H1 (cell line): ENCODE measurements around the gene RAMP3. TPM values are rescaled to one million over a fixed set of nuclear protein-coding genes. Genes with fewer than 3 reads are reported as not detected.

Experiments
- CTCF ChIA-PET: fragments of 300-600 bp; sonication (Branson Sonifier 250); formaldehyde crosslinking; loops from one replicate; lab custom pipeline; 2021; ENCODE audit not compliant: partially characterized antibody; lab: Charles Lee
- POLR2A ChIA-PET: fragments of 300-600 bp; sonication (Branson Sonifier 250); formaldehyde crosslinking; loops from one replicate; lab custom pipeline; 2021; ENCODE audit warnings: inconsistent platforms; ENCODE audit not compliant: partially characterized antibody; lab: Charles Lee
- DNase-seq, 2 experiments: peaks; one replicate each; pipeline versions ENCODE4 v3.0.0 to v3.0.0-alpha.2; 2010 to 2022; ENCODE audit warnings: low spot score in 2 of 2, low read depth in 1 of 2, mixed read lengths in 1 of 2
- FAIRE-seq: peaks from 2 replicates; lab custom pipeline; 2011; peaks lifted over from hg19 to GRCh38; lab: Jason Lieb, UNC
- H2AFZ ChIP-seq: 2 replicates; pipeline ENCODE4 v1.8.1; 2012; ENCODE audit warnings: low read length, inconsistent platforms
- H2AK5ac ChIP-seq: 2 replicates; pipeline ENCODE4 v1.6.1; 2013; ENCODE audit warnings: low read depth, low read length
- H2BK120ac ChIP-seq: replicated peaks from 2 replicates; pipeline ENCODE3; 2013; ENCODE audit warnings: low read depth, low read length, inconsistent platforms
- H2BK12ac ChIP-seq: 2 replicates; pipeline ENCODE4 v1.6.1; 2013; ENCODE audit warnings: low read depth, low read length
- H2BK15ac ChIP-seq: 2 replicates; pipeline ENCODE4 v1.6.1; 2013; ENCODE audit warnings: low read length
- H2BK20ac ChIP-seq: 2 replicates; pipeline ENCODE4 v1.6.1; 2013; ENCODE audit warnings: low read length
- H2BK5ac ChIP-seq: 2 replicates; pipeline ENCODE4 v1.6.1; 2013; ENCODE audit warnings: low read depth, low read length
- H3K14ac ChIP-seq: 2 replicates; pipeline ENCODE4 v1.6.1; 2013; ENCODE audit warnings: inconsistent platforms; ENCODE audit not compliant: insufficient read length
- H3K18ac ChIP-seq: 2 replicates; pipeline ENCODE4 v1.6.1; 2013; ENCODE audit warnings: low read length; ENCODE audit errors: extremely low read depth
- H3K23ac ChIP-seq: 2 replicates; pipeline ENCODE4 v1.6.1; 2013; ENCODE audit warnings: inconsistent platforms; ENCODE audit not compliant: insufficient read length
- H3K23me2 ChIP-seq: 2 replicates; pipeline ENCODE4 v1.6.1; 2013; ENCODE audit warnings: low read depth, low read length
- H3K27ac ChIP-seq: 2 replicates; pipeline ENCODE4 v1.6.1; 2011; ENCODE audit warnings: low read depth, low read length, inconsistent platforms
- H3K27me3 ChIP-seq, 4 experiments: replicated peaks in 1 of 4; 1 replicate in 1 of 4; 2 replicates in 3 of 4; pipeline versions ENCODE4 v1.6.1 to v1.8.1; 2011 to 2013; ENCODE audit warnings: low read length in 3 of 4, mild to moderate bottlenecking in 3 of 4, inconsistent platforms in 2 of 4, mixed read lengths in 2 of 4, moderate library complexity in 1 of 4; ENCODE audit not compliant: control insufficient read depth in 3 of 4, insufficient read depth in 3 of 4; ENCODE audit errors: extremely low read depth in 1 of 4
- H3K36me3 ChIP-seq, 4 experiments: 2 replicates each; pipeline versions ENCODE4 v1.6.1 to v1.8.1; 2011 to 2013; ENCODE audit warnings: mild to moderate bottlenecking in 4 of 4, low read length in 3 of 4, moderate library complexity in 2 of 4, control low read depth in 1 of 4, inconsistent platforms in 1 of 4; ENCODE audit not compliant: insufficient read depth in 4 of 4, control insufficient read depth in 2 of 4
- H3K4ac ChIP-seq: replicated peaks from 2 replicates; pipeline ENCODE3; 2013; ENCODE audit warnings: low read length, low read depth, mixed read lengths, inconsistent platforms; ENCODE audit not compliant: insufficient read length
- H3K4me1 ChIP-seq, 4 experiments: replicated peaks in 1 of 4; 1 replicate in 1 of 4; 2 replicates in 3 of 4; pipeline versions ENCODE4 v1.6.1 to v1.8.1; 2011 to 2013; ENCODE audit warnings: low read length in 3 of 4, inconsistent platforms in 2 of 4, mixed read lengths in 1 of 4; ENCODE audit not compliant: insufficient read depth in 4 of 4, control insufficient read depth in 3 of 4
- H3K4me2 ChIP-seq, 2 experiments: 2 replicates each; pipeline versions ENCODE4 v1.6.1 to v1.8.1; 2011 to 2013; ENCODE audit warnings: low read depth in 2 of 2, low read length in 2 of 2, control low read depth in 1 of 2, inconsistent platforms in 1 of 2, mild to moderate bottlenecking in 1 of 2; ENCODE audit not compliant: insufficient read depth in 1 of 2
- H3K4me3 ChIP-seq, 4 experiments: fragments of 200-600, 300-600 bp in 1 of 4; sonication (generic), shearing (Covaris generic), sonication (Bioruptor Twin) in 1 of 4; 2 replicates each; pipeline versions ENCODE4 v1.5.1 to v1.8.1; 2011 to 2016; ENCODE audit warnings: low read length in 4 of 4, low read depth in 3 of 4, control low read depth in 2 of 4, inconsistent platforms in 2 of 4, mild to moderate bottlenecking in 2 of 4, mixed read lengths in 1 of 4, moderate library complexity in 1 of 4; ENCODE audit not compliant: insufficient read depth in 2 of 4; ENCODE audit errors: extremely low read depth in 1 of 4
- H3K56ac ChIP-seq: replicated peaks from 2 replicates; pipeline ENCODE3; 2013; ENCODE audit warnings: low read depth, mild to moderate bottlenecking, mixed read lengths, low read length, inconsistent platforms; ENCODE audit not compliant: insufficient read length
- H3K79me1 ChIP-seq: 2 replicates; pipeline ENCODE4 v1.6.1; 2013; ENCODE audit warnings: low read depth, low read length, control low read depth
- H3K79me2 ChIP-seq, 2 experiments: 2 replicates each; pipeline versions ENCODE4 v1.6.1 to v1.8.1; 2012 to 2013; ENCODE audit warnings: low read length in 2 of 2, mild to moderate bottlenecking in 2 of 2, inconsistent platforms in 1 of 2; ENCODE audit not compliant: insufficient read depth in 2 of 2, control insufficient read depth in 1 of 2
- H3K9ac ChIP-seq, 4 experiments: replicated peaks in 1 of 4; 1 replicate in 1 of 4; 2 replicates in 3 of 4; pipeline versions ENCODE4 v1.6.1 to v1.8.1; 2011 to 2013; ENCODE audit warnings: low read depth in 3 of 4, low read length in 3 of 4, control low read depth in 2 of 4, mild to moderate bottlenecking in 2 of 4, moderate library complexity in 2 of 4, inconsistent platforms in 1 of 4; ENCODE audit errors: extremely low read depth in 1 of 4
- H3K9me3 ChIP-seq, 2 experiments: 2 replicates each; pipeline versions ENCODE4 v1.6.1 to v1.8.1; 2012 to 2013; ENCODE audit warnings: mild to moderate bottlenecking in 2 of 2, moderate library complexity in 2 of 2, control low read depth in 1 of 2, inconsistent platforms in 1 of 2, low read depth in 1 of 2, low read length in 1 of 2, mixed read lengths in 1 of 2; ENCODE audit not compliant: insufficient read depth in 2 of 2
- H4K20me1 ChIP-seq, 2 experiments: replicated peaks in 1 of 2; 2 replicates each; pipeline versions ENCODE3 to v1.8.1; 2011 to 2013; ENCODE audit warnings: inconsistent platforms in 2 of 2, low read length in 2 of 2, mild to moderate bottlenecking in 1 of 2; ENCODE audit not compliant: insufficient read depth in 2 of 2, control insufficient read depth in 1 of 2
- H4K5ac ChIP-seq: 2 replicates; pipeline ENCODE4 v1.6.1; 2013; ENCODE audit warnings: low read length, low read depth, mixed read lengths, inconsistent platforms; ENCODE audit not compliant: insufficient read length
- H4K8ac ChIP-seq: 2 replicates; pipeline ENCODE4 v1.8.0; 2013; ENCODE audit warnings: mild to moderate bottlenecking, moderate library complexity, low read length, inconsistent platforms; ENCODE audit not compliant: insufficient read depth; ENCODE audit errors: extremely low read depth
- H4K91ac ChIP-seq: replicated peaks from 2 replicates; pipeline ENCODE3; 2013; ENCODE audit warnings: low read length, mixed read lengths, inconsistent platforms; ENCODE audit not compliant: insufficient read length
- BACH1 ChIP-seq: IDR thresholded peaks from 2 replicates; pipeline ENCODE4 v1.6.1; 2012; ENCODE audit warnings: low read length, improper control_type of control experiment
- CHD2 ChIP-seq: IDR thresholded peaks from 2 replicates; pipeline ENCODE4 v1.6.1; 2012; ENCODE audit warnings: low read length, improper control_type of control experiment
- CREB1 ChIP-seq: IDR thresholded peaks from 2 replicates; pipeline ENCODE4 v1.6.1; 2012; ENCODE audit warnings: inconsistent platforms
- CTCF ChIP-seq, 3 experiments: IDR thresholded peaks; 1 replicate in 2 of 3; 2 replicates in 1 of 3; pipeline versions ENCODE4 v1.5.1 to v1.6.1; 2011; ENCODE audit warnings: low read length in 3 of 3, mild to moderate bottlenecking in 3 of 3, inconsistent platforms in 2 of 3, low read depth in 1 of 3, moderate library complexity in 1 of 3; ENCODE audit not compliant: insufficient read depth in 1 of 3; ENCODE audit errors: control extremely low read depth in 1 of 3
- EGR1 ChIP-seq: IDR thresholded peaks from 2 replicates; pipeline ENCODE4 v1.6.1; 2011; ENCODE audit warnings: low read depth, low read length, borderline replicate concordance
- JUND ChIP-seq: IDR thresholded peaks from 2 replicates; pipeline ENCODE4 v1.6.1; 2011; ENCODE audit warnings: mild to moderate bottlenecking, improper control_type of control experiment, low read length
- NRF1 ChIP-seq: IDR thresholded peaks from 2 replicates; pipeline ENCODE4 v1.6.1; 2011; ENCODE audit warnings: mild to moderate bottlenecking, low read depth, low read length, improper control_type of control experiment
- RBBP5 ChIP-seq: IDR thresholded peaks from 2 replicates; pipeline ENCODE4 v1.7.1; 2012; ENCODE audit warnings: low read depth, mild to moderate bottlenecking, inconsistent platforms, low read length, moderate library complexity, borderline replicate concordance
- RFX5 ChIP-seq: IDR thresholded peaks from 2 replicates; pipeline ENCODE4 v1.6.1; 2011; ENCODE audit warnings: low read depth, low read length, improper control_type of control experiment, borderline replicate concordance
- WGBS, 2 experiments: shearing (Covaris generic) in 1 of 2; methylation state at CpG; one replicate each; pipeline versions ENCODE4 v1.1.6 to v1.1.7; 2013 to 2015; ENCODE audit warnings: low lambda C conversion rate in 2 of 2, mixed read lengths in 2 of 2, inconsistent platforms in 1 of 2, low coverage in 1 of 2, missing lambda C conversion rate in 1 of 2; ENCODE audit not compliant: insufficient replicate concordance in 2 of 2, insufficient coverage in 1 of 2, insufficient read length in 1 of 2; ENCODE audit errors: extremely low coverage in 1 of 2, missing lambda C conversion rate in 1 of 2; 5-methylcytosine and 5-hydroxymethylcytosine counted together
- polyA plus RNA-seq, 7 experiments: library from polyadenylated mRNA; depleted of rRNA in 3 of 7; stranded (reverse) in 5 of 7; unstranded in 2 of 7; fragments of >200 nt in 5 of 7; fragments of 200-250 nt in 2 of 7; gene quantifications; 1 replicate in 5 of 7; 2 replicates in 1 of 7; 4 replicates in 1 of 7; pipeline versions ENCODE4 v1.2.1 to v1.2.3, GENCODE V29; 2011 to 2013; ENCODE audit warnings: missing spikeins in 2 of 7, mixed read lengths in 2 of 7
- total RNA-seq: library from RNA; stranded (reverse); fragmentation: NEBNext Ultra II Directional; extraction: Animal tissue kit (Norgen Biotek cat#: 25700); gene quantifications from 2 replicates; pipeline ENCODE4 v1.2.1, GENCODE V29; 2021

Gene RAMP3
- total and polyA plus RNA-seq, 2 of the 8 experiments (the other 6 are each of a cell fraction or from before 2014, with no cell fraction given): 0.88 to 0.98 TPM

DNA sequence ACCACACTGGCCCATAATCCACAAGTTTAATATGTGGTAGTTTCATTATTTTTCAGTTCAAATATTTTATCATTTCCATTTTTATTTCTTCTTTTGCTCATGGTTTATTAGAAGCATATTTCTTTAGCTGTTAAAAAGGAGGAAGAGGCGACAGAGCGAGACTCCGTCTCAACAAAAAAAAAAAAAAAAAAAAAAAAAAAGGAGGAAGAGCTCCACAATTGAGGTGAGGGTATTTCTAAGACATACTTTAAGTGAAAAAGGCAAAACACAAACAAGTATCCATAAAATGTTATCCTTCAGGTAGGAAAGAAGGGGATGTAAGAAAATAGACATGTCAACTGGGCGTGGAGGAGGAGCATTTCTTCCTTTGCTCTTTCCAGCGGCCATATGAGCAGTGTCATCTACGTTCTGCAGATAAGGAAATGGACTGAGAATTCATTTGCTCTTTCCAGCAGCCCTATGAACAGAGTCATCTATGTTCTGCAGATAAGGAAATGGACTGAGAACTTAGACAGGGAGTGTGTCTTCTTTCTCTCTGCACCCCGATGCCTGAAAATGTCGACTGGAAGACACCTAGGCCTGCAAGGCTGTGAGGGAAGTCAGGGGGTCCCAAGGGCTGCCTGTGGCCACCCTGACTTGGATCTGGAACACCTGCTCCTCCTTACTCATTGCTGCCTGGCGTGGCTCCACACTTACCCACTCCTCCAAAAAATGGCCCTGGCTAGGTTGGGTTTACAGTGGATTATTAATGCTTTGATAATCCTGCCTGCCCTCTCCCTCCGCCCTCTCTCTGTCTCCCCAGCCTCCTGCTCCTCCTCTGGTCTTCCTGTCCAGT lies 18.9 kb upstream of the RAMP3 start:
- H2AK5ac ChIP-seq: no peak overlapping the region
- H3K4me3 ChIP-seq: no peak overlapping the region
- TF ChIP-seq RBBP5 (no peak), CTCF (IDR thresholded peaks at IDR 0.05; ENCODE audit: control extremely low read depth in 1 of 3, insufficient read depth in 1 of 3, low read depth in 1 of 3, low read length in 3 of 3) (no peak), NRF1 (no peak), JUND (no peak), CHD2 (no peak), RFX5 (no peak), EGR1 (no peak), BACH1 (no peak), CREB1 (no peak)
- TF ChIP-seq, all 59 proteins: peak for 0
- Histone ChIP-seq H3K27me3 (no peaks in the 10 kb centered on the region), H4K5ac (no peak overlapping the region), H3K4me2 (no peak overlapping the region), H2BK120ac (no peak overlapping the region), H3K23me2 (no peaks in the 10 kb centered on the region), H4K20me1 (no peaks in the 10 kb centered on the region), H3K56ac (no peak overlapping the region), H2BK5ac (no peak overlapping the region), H2BK20ac (no peak overlapping the region), H3K4me1 (no peaks in the 10 kb centered on the region), H3K18ac (no peak overlapping the region), H3K9me3 (no peaks in the 10 kb centered on the region), H3K4ac (no peak overlapping the region), H2AFZ (no peak overlapping the region), H4K91ac (no peak overlapping the region), H3K79me1 (no peaks in the 10 kb centered on the region), H4K8ac (no peak overlapping the region), H3K23ac (no peak overlapping the region), H3K9ac (no peak overlapping the region), H3K79me2 (no peaks in the 10 kb centered on the region), H3K14ac (no peak overlapping the region), H3K36me3 (no peaks in the 10 kb centered on the region), H2BK12ac (no peak overlapping the region), H3K27ac (no peak overlapping the region), H2BK15ac (no peak overlapping the region)
- FAIRE-seq (no peak), DNase-seq (no peak)
- WGBS, 2 experiments: 80% methylated on average over 8 of the region's 10 CpGs; no CpG with 5 or more reads in 1 of the 2 experiments
- ChIA-PET CTCF (interaction anchor here (0.7 to 6.1 kb wide), 5 partner anchors 14 to 412 kb away, joined by 3 to 105 read pairs (median 4); no protein-coding TSS in a partner anchor), POLR2A (interaction anchor here (1.0 to 1.2 kb wide), 2 partner anchors 150 to 153 kb away, joined by 3 read pairs; no protein-coding TSS in a partner anchor)
